NCI-H1436 treated with DMSO at 0.1 percent for 48 hours (cell line): Measurements from ENCODE around the gene FAM217B.
"Not testable (repeated sequence)": the region's sequence is repeated elsewhere in the genome, so short reads cannot be mapped to it uniquely, and the experiment has no call there.

ENCODE experiments used
- DNase-seq: peaks from one replicate; lab custom pipeline; 2025; lab: John Stamatoyannopoulos, UW

The FAM217B gene

GRCh38 chr20:59939052-59939878 is 924 bp upstream of the FAM217B start:
- DNase-seq = no peak

GRCh38 chr20:59939879-59940128 is 385 bp upstream of the FAM217B start:
- no peak for DNase-seq

DNA sequence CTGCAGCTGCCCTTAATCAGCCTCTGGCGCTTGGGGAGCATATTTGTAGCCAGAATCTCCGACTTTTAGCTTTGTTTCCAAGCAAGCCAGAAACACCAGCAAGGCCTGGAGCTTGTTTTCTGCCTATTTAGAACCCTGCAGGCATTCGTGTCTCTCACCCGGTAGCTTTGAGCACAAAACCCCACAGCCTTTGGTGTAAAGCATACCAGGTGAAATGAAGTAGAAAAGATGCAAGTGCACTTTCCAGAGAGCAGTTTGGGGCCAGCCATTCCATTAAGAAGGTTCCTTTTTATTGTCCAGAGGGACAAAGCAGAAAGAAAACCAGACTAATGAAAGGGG is 736 bp downstream of the FAM217B start:
- DNase-seq = no peak

DNA sequence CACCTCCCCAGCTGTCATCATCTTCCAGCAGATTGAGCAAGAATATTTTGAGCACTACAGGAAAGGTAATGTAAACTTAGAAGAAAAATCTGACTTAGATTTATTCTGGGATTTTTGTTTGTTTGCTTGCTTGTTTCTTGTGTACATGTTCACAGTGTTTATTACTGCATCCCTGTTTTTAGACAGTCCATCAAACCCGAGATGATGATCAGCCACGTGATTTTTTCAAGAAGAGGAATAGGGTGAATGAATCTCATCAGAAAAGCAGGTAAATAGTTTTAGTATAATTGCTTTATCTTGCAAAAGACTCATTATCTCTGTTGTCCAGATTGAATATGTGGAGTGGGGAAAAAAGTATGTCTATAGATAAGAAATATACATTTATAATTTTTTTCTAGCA is 2.1 kb downstream of the FAM217B start:
- DNase-seq = no peak

DNA sequence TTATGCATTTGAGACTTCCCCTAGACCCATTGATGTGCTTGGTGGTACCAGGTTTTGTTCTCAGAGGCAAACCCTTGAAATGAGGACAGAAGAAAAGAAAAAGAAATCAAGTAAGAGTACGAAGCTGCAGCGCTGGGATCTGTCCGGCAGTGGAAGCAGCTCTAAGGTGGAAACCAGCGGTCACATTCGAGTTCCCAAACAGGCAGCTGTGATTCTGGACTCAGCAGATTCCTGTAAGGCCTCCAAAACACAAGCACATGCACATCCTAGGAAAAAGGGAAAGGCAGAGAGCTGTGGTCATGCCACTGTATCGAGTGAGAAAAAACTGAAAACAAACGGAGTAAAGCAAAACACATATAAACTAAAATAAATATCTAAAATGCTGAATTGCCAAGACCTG is 4.5 kb downstream of the FAM217B start:
- DNase-seq = no peak

- no peak for DNase-seq
Observed at GRCh38 chr20:59945175-59945574, 5.0 kb downstream of the FAM217B start.

GRCh38 chr20:59945731-59946130 is 5.5 kb downstream of the FAM217B start:
- DNase-seq = no peak

DNA sequence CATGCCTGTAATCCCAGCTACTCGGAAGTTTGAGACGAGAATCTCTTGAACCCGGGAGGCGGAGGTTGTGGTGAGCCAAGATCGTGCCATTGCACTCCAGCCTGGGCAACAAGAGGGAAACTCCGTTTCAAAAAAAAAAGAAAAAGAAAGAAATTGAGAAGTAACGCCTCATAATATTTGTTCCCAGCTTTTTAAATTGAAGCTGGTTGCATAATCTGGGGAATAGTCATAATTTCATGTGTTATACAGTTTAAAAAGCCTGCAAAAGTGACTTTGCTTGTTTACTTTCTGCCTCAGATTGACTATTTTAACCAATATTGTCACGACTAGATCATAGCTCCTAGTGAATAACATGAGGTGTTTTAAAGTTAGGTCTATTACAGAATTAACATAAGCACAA is 7.2 kb downstream of the FAM217B start:
- no peak for DNase-seq

DNA sequence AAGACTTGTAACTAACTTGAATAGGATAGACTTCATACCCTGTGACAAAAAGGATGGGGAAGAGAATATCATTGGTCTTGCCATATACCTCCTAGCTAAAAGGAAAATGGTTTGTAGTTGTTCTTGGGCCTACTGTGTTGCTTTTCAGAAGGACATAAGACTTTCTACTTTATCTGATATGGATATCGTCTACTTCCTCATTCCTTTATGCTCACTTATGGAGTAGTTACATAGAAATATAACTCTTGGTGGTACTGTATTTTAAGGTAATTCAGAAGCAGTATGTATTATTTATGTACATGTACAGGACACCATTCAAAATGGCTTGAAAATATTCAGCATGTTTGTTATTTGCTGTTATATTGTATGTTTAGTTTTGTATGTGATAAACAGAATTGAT is 8.0 kb downstream of the FAM217B start:
- no peak for DNase-seq

DNA sequence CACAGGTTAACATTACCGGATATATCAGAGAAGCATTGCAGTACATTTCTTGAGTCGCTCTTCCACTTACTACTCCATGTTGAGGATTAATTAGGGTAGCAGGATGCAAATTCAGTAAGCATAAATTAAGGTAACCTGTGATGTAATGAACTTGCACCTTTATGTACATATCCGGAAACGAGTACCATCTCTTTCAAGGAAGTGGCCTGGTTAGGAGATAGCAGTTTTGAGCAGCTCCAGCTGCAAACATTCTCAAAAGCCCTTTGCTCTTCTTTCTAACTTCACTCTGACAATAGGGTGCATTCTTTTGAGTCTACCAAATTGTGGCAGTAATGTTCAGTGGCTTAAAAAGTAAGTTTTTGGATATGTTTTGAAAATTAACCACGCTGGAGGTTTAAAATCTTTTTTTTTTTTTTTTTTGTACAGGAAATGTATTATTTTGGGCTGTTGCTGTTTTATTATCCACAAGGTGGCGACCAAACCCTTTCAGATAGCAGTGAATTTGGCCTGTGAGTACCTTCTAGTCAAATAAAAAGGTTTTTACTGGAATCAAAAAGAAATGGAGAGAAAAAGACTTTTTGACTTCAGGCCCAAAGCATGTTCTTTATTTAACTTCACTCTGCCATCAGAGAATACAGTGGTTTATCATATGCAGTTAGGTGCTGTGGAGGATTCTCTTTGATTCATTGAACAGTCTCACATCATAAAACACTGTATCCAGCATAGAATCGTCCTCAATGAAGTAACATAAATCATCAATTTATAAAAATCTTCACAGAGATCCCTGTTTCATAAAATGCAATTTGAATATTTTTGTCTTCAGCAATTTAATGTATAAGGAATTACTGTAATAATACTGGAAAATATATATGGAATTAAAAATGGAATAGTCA is 8.9 kb downstream of the FAM217B start:
- no peak for DNase-seq

DNA sequence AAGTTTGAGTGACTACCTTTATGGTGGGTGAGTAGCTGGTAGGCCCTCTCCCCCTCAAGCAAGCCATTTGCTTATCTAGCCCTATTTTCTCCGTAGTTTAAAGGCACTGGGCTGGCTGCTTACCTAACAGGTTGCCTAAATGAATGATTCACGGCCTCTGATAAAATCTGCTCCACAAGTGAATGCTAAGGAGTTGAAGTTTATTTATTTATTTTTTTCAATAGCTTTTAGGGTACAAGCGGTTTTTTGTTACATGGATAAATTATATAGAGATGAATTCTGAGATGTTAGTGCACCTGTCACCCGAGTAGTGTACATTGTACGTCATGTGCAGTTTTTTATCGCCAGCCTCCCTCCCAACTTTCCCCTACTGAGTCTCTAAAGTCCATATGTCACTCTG is 9.7 kb downstream of the FAM217B start:
- no peak for DNase-seq

GRCh38 chr20:59954718-59955117 is 14.5 kb downstream of the FAM217B start:
- DNase-seq = no peak

- DNase-seq = peak; percentile 18
Observed at GRCh38 chr20:59955131-59955796, 15.1 kb downstream of the FAM217B start.

DNA sequence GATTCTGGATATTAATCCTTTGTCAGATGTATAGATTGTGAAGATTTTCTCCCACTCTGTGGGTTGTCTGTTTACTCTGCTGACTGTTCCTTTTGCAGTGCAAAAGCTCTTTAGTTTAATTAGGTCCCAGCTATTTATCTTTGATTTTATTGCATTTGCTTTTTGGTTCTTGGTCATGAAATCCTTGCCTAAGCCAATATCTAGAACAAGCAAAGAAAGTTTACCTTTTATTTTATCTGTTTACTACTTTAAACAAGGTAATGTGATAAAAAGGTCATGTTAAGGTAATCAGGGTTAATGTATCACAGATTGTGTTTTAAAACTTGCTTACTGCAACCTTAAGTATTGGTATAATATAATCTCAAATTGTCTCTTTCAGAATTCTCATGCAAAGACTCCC is 17.4 kb downstream of the FAM217B start:
- DNase-seq = not testable (repeated sequence)

- no peak for DNase-seq
Observed at GRCh38 chr20:59958123-59958522, 17.9 kb downstream of the FAM217B start, which contains the start of gene CDH26. Gene CDH26, plus strand, starts transcription at chr20:59958423. Its CDS starts 304 bp downstream, at chr20:59958727.

DNA sequence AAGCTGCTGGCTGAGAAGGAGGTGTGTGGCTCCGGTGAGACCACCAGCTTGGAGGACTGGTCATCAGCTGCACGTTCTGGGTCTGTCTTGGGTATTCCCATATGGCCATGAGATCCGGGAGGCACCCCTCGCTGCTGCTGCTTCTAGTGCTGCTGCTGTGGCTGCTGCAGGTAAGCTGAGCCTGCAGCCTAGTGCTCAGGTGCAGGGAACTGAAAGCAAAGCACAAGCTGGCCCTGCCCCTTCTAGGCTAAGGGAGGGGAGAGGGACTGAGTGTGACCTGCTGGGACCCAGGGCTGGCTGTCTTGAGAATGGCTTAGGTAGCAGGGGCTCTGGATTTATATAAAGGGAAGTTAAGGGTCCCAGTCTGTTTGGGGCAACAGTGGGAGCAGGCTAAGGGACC is 18.4 kb downstream of the FAM217B start:
- DNase-seq = no peak

DNA sequence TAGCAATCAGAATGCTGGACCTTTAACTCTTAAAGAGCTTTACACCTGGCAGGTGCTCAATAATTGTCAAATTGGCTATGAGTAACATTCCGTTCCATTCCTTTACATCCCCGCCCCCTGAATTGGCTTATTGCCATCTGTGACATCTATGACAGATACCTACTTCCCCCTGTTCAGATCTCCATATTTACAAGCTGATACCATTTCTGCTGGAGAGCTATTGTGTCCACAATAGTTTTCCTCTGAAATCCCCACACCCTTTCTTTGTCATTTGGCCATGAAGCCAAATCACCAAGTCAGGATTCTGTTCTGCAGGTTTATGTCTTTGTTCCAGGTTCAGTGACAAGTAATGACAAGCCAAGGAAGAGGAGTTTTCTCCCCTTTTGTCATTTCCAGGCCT is 21.2 kb downstream of the FAM217B start:
- no peak for DNase-seq

GRCh38 chr20:59962155-59962554 is 22.0 kb downstream of the FAM217B start:
- no peak for DNase-seq

GRCh38 chr20:59966428-59966827 is 26.2 kb downstream of the FAM217B start:
- no peak for DNase-seq

DNA sequence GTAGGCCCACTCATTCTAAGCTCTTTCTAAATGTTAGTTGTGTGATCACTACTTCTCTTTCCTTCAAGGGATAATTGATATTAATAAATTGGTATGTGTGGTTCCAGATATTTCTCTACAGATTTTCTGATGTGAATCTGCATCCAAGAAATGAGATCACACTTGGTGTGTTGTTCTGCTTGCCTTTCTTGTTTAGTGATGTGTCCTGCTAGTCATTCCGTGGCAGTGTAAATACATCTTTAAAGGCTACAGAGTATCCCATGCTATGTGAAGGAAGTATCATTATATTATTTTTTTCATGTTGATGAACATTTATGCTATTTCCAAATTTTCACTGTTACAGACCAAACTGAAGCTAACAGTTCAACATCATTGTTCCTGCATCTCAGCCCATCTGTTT is 31.2 kb downstream of the FAM217B start:
- DNase-seq = no peak

GRCh38 chr20:59972037-59972801 is 32.0 kb downstream of the FAM217B start:
- no peak for DNase-seq

GRCh38 chr20:59976156-59976782 is 36.1 kb downstream of the FAM217B start:
- DNase-seq = no peak
